Bone marrow (tissue), 2 donors: ENCODE data around the gene PUS3.
"Not testable (repeated sequence)": the region's sequence is repeated elsewhere in the genome, so short reads cannot be mapped to it uniquely, and the experiment has no call there.

Source experiments
- DNase-seq, 2 donors: peaks; one replicate each; lab custom pipeline; 2025; lab: John Stamatoyannopoulos, UW

The PUS3 gene

DNA sequence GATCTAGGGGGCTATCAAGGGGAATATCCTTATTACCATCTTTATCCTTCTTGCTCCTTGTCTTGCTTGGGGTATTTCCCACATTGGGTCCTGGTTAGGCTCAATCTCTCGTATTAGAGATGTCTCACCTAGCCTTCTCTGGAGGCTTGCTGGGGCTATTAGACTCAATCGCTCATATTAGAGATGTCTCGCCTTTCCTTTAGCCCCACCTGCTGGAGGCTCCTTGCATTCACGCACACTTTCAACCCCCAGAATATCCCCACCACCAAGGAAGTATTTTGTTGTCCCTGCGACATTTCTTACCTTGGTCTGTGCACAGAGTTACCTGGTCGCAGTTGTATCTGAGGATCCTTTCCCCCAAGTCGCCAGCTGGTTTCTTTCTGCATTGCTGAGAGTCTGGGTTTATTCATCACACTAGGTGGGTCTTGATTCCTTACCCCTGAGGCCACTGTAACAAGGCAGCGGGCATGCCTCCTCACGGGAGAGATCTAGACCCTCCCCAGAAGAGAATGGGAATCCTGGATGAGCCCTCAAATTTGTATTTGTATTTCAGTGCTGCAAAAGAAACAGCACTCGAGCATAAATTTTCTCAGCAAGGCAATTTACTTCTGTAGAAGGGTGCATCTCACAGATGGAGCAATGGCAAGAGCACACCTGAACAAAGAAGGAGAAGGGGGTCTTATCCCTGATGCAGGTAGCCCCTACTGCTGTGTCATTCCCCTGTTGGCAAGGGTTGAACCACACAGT lies 31.4 kb downstream of the PUS3 start:
- no peak for DNase-seq

DNA sequence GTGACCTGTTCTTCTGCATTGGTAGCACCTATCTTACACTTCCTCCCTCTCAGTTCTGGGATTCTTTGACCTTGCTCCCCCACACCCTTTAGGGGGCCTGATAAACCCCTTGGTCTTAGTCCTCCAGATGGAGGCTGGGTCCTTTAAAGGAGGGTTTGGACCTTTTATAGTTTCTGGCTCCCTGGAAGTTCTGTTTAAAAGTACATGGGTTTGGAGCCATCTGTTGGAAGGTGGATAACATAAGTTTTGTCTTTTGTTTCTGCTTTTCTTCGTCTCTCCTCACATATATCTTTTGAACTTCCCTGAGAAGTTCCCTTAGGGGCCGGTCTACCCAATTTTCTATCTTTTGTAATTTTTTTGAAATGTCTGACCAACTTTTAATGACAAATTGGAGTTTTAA lies 33.5 kb downstream of the PUS3 start:
- no peak for DNase-seq

DNA sequence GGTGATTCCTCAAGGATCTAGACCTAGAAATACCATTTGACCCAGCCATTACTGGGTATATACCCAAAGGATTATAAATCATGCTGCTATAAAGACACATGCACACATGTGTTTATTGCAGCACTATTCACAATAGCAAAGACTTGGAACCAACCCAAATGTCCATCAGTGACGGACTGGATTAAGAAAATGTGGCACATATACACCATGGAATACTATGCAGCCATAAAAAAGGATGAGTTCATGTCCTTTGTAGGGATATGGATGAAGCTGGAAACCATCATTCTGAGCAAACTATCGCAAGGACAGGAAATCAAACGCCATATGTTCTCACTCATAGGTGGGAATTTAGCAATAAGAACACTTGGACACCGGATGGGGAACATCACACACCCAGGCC lies 37.7 kb downstream of the PUS3 start:
- DNase-seq = not testable (repeated sequence)

DNA sequence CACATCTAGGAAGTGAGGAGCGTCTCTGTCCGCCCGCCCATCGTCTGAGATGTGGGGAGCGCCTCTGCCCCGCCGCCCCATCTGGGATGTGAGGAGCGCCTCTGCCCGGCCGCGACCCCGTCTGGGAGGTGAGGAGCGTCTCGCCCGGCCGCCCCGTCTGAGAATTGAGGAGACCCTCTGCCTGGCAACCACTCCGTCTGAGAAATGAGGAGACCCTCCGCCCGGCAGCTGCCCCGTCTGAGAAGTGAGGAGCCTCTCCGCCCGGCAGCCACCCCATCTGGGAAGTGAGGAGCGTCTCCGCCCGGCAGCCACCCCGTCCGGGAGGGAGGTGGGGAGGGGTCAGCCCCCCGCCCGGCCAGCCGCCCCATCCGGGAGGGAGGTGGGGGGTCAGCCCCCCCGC lies 40.2 kb downstream of the PUS3 start:
- DNase-seq = not testable (repeated sequence)

DNA sequence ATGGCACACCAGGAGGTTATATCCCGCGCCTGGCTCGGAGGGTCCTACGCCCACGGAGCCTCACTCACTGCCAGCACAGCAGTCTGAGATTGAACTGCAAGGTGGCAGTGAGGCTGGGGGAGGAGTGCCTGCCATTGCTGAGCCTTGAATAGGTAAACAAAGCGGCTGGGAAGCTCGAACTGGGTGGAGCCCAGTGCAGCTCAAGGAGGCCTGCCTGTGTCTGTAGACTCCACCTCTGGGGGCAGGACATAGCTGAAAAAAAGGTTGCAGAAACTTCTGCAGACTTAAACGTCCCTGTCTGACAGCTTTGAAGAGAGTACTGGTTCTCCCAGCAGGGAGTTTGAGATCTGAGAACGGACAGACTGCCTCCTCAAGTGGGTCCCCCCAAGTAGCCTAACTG lies 45.3 kb downstream of the PUS3 start:
- DNase-seq = not testable (repeated sequence)

DNA sequence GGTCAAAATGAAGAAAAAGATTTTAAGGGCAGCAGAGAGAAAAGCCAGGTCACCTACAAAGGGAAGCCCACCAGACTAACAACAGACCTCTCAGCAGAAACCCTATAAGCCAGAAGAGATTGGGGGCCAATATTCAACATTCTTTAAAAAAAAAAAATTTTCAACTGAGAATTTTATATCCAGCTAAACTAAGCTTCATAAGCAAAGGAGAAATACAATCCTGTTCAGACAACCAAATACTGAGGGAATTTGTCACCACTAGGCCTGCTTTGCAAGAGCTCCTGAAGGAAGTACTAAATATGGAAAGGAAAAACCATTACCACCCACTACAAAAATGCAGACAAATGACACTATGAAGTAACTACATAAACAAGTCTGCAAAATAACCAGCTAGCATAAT lies 56.8 kb downstream of the PUS3 start:
- DNase-seq = no peak
